Mucosa of gallbladder (tissue), 1 donor: ENCODE results near the gene FAM219A. TPM values are rescaled to one million over a fixed set of nuclear protein-coding genes. Genes with fewer than 3 reads are reported as not detected.
A peak's percentile ranks its signal among the peaks of the same experiment; 100 is the strongest.
"Not testable (repeated sequence)": the region's sequence is repeated elsewhere in the genome, so short reads cannot be mapped to it uniquely, and the experiment has no call there.

Experiments
- DNase-seq: peaks from one replicate; pipeline ENCODE4 v3.0.0-alpha.2; 2020; ENCODE audit warnings: low spot score
- total RNA-seq: library from RNA; stranded (reverse); gene quantifications from one replicate; pipeline ENCODE4 v1.2.1, GENCODE V29; 2021
- donor health status: DM: no; HTN: no; CAD: no.

FAM219A gene
- total RNA-seq, 1 donor from 2014 or later = 24.0 TPM

- DNase-seq = no peak
These were observed 14.4 kb downstream of the FAM219A start for GRCh38 chr9:34443976-34444375.

- DNase-seq = no peak
These were observed 14.8 kb downstream of the FAM219A start for GRCh38 chr9:34443533-34443932.

DNA sequence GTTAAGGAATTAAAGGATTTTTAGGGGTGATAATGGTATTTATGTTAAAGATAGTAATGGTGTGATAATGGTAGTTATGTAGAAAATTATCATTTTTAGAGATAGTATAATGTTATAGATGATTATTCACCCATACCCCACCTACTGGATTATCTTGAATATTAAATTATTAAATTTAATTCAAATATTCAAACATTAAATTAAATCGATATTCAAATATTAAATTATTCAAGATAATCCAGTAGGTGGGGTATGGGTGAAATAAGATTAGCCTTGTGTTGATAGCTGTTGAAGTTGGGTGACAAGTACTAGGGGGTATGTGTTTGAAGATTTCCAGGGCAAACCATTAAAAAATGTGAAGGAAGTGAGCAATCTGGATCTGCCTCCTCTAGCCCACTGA lies 15.6 kb downstream of the FAM219A start:
- no peak for DNase-seq

GRCh38 chr9:34440017-34440416 lies 18.4 kb downstream of the FAM219A start:
- no peak for DNase-seq

DNA sequence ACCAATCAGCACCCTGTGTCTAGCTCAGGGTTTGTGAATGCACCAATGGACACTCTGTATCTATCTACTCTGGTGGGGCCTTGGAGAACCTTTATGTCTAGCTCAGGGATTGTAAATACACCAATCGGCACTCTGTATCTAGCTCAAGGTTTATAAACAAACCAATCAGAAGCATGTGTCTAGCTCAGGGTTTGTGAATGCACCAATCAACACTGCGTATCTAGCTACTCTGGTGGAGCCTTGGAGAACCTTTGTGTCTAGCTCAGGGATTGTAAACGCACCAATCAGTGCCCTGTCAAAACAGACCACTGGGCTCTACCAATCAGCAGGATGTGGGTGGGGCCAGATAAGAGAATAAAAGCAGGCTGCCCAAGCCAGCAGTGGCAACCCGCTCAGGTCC lies 19.9 kb downstream of the FAM219A start:
- DNase-seq = not testable (repeated sequence)

DNA sequence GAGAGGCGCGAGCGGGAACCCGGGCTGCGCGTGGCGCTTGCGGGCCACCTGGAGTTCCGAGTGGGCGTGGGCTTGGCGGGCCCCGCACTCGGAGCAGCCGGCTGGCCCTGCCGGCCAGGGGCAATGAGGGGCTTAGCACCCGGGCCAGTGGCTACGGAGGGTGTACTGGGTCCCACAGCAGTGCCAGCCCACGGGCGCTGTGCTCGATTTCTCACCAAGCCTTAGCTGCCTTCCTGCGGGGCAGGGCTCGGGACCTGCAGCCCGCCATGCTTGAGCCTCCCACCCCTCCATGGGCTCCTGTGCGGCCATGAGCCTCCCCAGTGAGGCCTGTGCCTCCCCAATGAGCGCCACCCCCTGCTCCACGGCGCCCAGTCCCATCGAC lies 20.5 kb downstream of the FAM219A start:
- DNase-seq = not testable (repeated sequence)

GRCh38 chr9:34437006-34437925 lies 21.1 kb downstream of the FAM219A start:
- peak; percentile 52 for DNase-seq

- no peak for DNase-seq
These were observed 26.7 kb downstream of the FAM219A start for GRCh38 chr9:34431667-34432066.

GRCh38 chr9:34430843-34431437 lies 27.4 kb downstream of the FAM219A start:
- peak; percentile 62 for DNase-seq

GRCh38 chr9:34428325-34428958 lies 29.9 kb downstream of the FAM219A start:
- DNase-seq = no peak

GRCh38 chr9:34426347-34427074 lies 31.9 kb downstream of the FAM219A start:
- DNase-seq = no peak

GRCh38 chr9:34419716-34420504 lies 38.5 kb downstream of the FAM219A start:
- no peak for DNase-seq

DNA sequence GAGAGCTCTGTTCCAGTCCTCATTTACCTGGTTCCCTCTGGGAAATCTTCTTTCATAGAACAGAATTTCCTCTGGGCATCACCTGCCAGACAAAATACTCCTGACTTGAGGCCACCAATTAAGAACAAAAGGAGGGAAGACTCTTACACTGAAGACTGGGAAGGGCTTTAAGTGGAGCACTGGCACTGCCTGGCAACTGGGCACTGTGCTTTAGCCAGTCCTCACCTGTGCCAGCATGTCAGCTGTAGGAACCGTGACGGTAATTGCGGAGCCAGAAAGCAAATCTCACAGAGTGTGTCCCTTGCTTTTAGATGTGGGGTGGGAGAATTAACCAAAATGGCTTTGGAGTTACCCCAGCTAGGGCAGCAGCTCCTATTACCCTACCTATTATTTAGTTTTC lies 40.6 kb downstream of the FAM219A start:
- DNase-seq = no peak

- peak; percentile 31 for DNase-seq
These were observed 45.0 kb downstream of the FAM219A start for GRCh38 chr9:34413231-34413852.

GRCh38 chr9:34412336-34412735 lies 46.0 kb downstream of the FAM219A start:
- DNase-seq = no peak

DNA sequence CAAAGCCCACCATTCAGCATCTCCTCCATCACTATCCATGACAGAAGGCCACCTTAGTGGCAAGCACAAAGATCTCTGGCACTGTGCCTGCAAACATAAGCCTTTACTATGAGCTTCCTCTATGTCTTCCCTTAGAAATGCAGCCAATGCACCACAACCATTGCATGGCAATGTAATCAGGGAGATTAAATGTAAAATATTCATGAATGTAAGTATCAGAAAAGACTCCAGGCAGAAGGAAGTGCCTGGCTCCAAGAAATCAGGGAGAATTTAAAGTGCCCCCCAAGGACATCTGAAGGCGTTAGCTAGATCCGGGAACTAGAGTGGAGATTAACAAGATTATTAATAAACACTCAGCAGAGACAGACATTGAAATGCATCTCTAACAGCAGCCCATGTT lies 49.2 kb downstream of the FAM219A start:
- DNase-seq = no peak

DNA sequence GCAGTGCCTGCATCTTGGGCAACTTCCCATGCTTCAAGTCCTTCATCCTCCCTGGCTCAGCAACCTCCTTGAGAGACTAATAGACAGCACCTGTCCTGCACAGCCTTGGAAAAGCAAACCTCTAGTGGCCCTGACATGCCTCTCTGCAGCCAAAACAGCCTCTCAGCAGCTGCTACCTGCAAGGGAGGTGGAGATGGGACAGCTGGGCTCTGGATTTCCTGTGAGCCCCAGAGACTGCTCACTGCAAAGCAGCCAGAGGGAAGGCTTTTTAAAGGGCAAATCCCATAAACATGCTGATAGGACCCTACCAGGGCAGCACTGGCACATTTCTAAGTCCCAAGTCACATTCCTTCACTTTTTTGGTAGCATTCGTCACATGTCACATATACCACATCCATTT lies 50.2 kb downstream of the FAM219A start:
- DNase-seq = no peak

DNA sequence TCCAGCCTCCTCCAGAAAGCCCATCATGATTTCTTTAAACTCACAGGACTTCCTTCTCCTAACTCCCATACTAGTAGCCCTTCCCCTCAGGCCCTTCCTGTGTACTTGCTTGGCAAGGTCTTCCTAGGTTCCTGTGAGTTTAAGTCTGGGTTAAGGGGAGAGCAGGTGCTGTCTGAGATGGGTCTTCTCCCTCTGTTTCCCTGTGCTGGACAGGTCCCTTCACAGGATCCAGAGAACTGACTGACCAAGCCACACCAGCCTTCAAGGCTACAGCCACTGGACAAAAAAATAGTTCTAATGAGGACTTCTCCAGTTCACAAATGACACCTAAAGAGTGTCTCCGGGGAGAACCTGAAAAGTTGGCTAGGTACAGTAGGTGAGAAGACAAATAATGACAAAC lies 52.2 kb downstream of the FAM219A start:
- DNase-seq = no peak

GRCh38 chr9:34405719-34406118 lies 52.7 kb downstream of the FAM219A start:
- no peak for DNase-seq

DNA sequence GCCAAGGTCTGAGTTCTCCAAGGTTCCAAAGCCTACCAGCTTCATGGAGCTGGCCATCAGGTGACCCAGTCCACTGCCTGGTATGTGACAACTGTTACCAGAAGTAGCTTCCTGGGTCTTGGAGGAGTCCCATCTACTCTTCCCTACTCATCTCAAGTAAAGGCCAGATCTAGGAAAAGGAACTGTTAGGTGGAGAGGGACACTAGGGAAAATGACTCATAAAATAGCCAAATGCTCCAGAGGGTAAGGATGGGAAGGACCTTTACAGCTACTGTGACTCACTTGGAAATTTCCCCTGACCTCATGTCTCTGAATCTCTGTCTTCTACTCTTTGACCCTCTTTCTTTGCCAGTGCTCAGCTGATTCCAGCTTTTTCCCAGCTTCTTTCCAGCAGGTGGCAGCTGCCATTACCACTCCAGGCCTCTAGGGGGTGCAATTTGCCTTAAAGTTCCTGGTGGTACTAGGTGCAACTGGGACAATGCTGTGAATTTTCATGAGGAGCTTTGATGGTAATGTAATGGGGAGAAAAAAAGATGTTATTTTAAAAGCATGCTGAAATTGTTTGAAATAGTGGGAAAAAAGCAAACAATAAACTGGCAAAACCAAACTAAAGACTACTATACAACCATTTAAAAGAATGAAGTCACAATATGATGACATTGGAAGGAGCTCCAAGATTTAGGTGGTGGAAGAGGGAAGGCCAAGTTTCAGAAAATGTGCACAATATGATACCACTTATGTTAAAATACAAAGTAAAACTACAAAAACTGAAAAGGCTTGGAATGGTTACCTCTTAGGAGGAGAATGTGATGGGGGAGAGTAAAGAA lies 54.6 kb downstream of the FAM219A start:
- DNase-seq = peak; percentile 71
